Epithelial cell of esophagus (primary cell): ENCODE results near the gene ASCL3.
"Not testable (repeated sequence)": the region's sequence is repeated elsewhere in the genome, so short reads cannot be mapped to it uniquely, and the experiment has no call there.

Experiments used
- DNase-seq: peaks from one replicate; pipeline ENCODE4 v3.0.0; 2010; ENCODE audit warnings: low read depth
- H3K4me3 ChIP-seq: 2 replicates; pipeline ENCODE4 v1.5.1; 2011; ENCODE audit warnings: mild to moderate bottlenecking, low read length, control low read depth
- CTCF ChIP-seq: IDR thresholded peaks from 2 replicates; pipeline ENCODE4 v1.5.1; 2011; ENCODE audit warnings: low read depth, mild to moderate bottlenecking, low read length, control low read depth, inconsistent platforms; ENCODE audit not compliant: insufficient read depth; ENCODE audit errors: missing control alignments

Gene ASCL3

GRCh38 chr11:8980485-8980884, 37.7 kb upstream of the ASCL3 start:
- no peak for DNase-seq
- no peak for TF ChIP-seq CTCF

GRCh38 chr11:8979365-8979764, 36.5 kb upstream of the ASCL3 start:
- not testable (repeated sequence) for H3K4me3 ChIP-seq, DNase-seq

More at GRCh38 chr11:8980485-8980884, 37.7 kb upstream of the ASCL3 start:
- no peak overlapping the region for H3K4me3 ChIP-seq

GRCh38 chr11:8973121-8973520, 30.3 kb upstream of the ASCL3 start:
- TF ChIP-seq CTCF: no peak
- no peak overlapping the region for H3K4me3 ChIP-seq

GRCh38 chr11:8971924-8972316, 29.1 kb upstream of the ASCL3 start:
- no peak for TF ChIP-seq CTCF
- DNase-seq: no peak
- no peak overlapping the region for H3K4me3 ChIP-seq

More at GRCh38 chr11:8973121-8973520, 30.3 kb upstream of the ASCL3 start:
- DNase-seq: no peak

GRCh38 chr11:8971196-8971923, 28.5 kb upstream of the ASCL3 start:
- DNase-seq: no peak
- TF ChIP-seq CTCF: no peak
- H3K4me3 ChIP-seq: no peak overlapping the region

- H3K4me3 ChIP-seq: no peak overlapping the region
- TF ChIP-seq CTCF: no peak
- DNase-seq: no peak
These were observed 24.4 kb upstream of the ASCL3 start for GRCh38 chr11:8967184-8967583.

GRCh38 chr11:8964324-8965320, 21.8 kb upstream of the ASCL3 start, which contains the start of gene TMEM9B:
TSS of gene TMEM9B (minus strand) at chr11:8964442. CDS start at chr11:8964313, 129 bp downstream.
- no peak for TF ChIP-seq CTCF
- peak within 1 kb of the TSS; percentile 87 for H3K4me3 ChIP-seq
- DNase-seq: peak; percentile 91
